Gastroesophageal sphincter (tissue), 3 donors: ENCODE results near the gene ZNF512B.

Experiments
- POLR2A ChIP-seq, 2 donors: fragments of 450-650 bp; IDR thresholded peaks; one replicate each; pipeline ENCODE4 v1.6.1; 2017; ENCODE audit warnings: antibody characterized with exemption in 2 of 2, mild to moderate bottlenecking in 2 of 2, moderate library complexity in 1 of 2
- TF ChIP-seq, protein P1 (sequence below), 4 experiments: fragments of 200-600 bp in 2 of 4; fragments of 450-650 bp in 2 of 4; sonication (generic) in 1 of 4; IDR thresholded peaks; one replicate each; pipeline ENCODE4 v1.5.1; 2017 to 2019; ENCODE audit warnings: antibody characterized with exemption in 4 of 4, mild to moderate bottlenecking in 2 of 4, moderate library complexity in 2 of 4

DNA sequence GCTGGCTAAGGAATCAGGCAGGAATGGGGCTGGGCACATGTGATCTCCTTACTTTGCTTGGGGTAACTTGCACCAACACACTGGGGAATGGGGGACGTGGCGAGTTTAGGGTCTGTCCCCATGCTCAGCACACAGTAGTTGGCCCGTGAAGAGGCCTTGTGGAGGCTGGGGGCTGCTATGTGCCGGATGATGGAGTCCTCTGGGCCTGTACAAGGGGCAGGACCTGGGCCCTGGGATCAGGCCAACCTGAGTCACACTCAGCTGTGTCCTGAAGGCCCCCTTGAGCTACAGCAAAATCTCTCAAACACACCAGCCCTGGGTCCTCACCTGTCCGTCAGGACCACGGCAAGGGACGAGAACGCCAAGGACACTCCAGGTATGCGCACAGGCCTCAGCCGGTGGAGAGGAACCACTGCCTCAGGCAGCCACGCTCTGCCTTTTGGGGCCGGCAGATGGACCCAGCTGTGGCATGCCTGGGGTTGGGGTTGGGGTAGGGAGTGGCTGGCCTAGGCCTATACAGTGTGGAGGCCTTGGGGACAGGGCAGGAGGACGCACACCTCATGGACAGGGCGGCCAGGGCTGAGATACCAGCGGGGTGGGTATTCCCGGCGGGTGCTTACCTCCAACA is 24.6 kb downstream of the ZNF512B start:
- TF ChIP-seq, protein P1, sequence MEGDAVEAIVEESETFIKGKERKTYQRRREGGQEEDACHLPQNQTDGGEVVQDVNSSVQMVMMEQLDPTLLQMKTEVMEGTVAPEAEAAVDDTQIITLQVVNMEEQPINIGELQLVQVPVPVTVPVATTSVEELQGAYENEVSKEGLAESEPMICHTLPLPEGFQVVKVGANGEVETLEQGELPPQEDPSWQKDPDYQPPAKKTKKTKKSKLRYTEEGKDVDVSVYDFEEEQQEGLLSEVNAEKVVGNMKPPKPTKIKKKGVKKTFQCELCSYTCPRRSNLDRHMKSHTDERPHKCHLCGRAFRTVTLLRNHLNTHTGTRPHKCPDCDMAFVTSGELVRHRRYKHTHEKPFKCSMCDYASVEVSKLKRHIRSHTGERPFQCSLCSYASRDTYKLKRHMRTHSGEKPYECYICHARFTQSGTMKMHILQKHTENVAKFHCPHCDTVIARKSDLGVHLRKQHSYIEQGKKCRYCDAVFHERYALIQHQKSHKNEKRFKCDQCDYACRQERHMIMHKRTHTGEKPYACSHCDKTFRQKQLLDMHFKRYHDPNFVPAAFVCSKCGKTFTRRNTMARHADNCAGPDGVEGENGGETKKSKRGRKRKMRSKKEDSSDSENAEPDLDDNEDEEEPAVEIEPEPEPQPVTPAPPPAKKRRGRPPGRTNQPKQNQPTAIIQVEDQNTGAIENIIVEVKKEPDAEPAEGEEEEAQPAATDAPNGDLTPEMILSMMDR (IDR thresholded peaks at IDR 0.05), result no peak
- TF ChIP-seq POLR2A (IDR thresholded peaks at IDR 0.05), result no peak
